Mammary epithelial cell (primary cell): ENCODE results near the gene PGR.

ENCODE experiments used
- CTCF ChIP-seq, 2 donors: IDR thresholded peaks in 1 of 2; conservative IDR thresholded peaks in 1 of 2; 2 replicates each; pipeline ENCODE4 v1.5.1; 2011 to 2012; ENCODE audit warnings: inconsistent platforms in 2 of 2, low read length in 2 of 2, mild to moderate bottlenecking in 2 of 2, control low read depth in 1 of 2, low read depth in 1 of 2; ENCODE audit not compliant: insufficient read depth in 1 of 2; ENCODE audit errors: extremely low read depth in 1 of 2
- EZH2 ChIP-seq: IDR thresholded peaks from 2 replicates; pipeline ENCODE4 v1.6.1; 2012; ENCODE audit warnings: low read length, inconsistent platforms, borderline replicate concordance

GRCh38 chr11:101008961-101009689, 120.5 kb downstream of the PGR start:
- TF ChIP-seq EZH2, result no peak
- no peak for TF ChIP-seq CTCF (conservative IDR thresholded peaks at IDR 0.05 in 1 of 2, IDR thresholded peaks at IDR 0.05 in 1 of 2; ENCODE audit: extremely low read depth in 1 of 2, insufficient read depth in 1 of 2, low read depth in 1 of 2, low read length in 2 of 2)
